Adrenal gland (tissue), 5 donors: ENCODE results near the gene FBXW7.

Source experiments
- CTCF ChIP-seq, 6 experiments: fragments of 450-650 bp in 4 of 6; fragments of 200-600 bp in 2 of 6; sonication (generic) in 1 of 6; IDR thresholded peaks; 1 replicate in 5 of 6; 2 replicates in 1 of 6; pipeline versions ENCODE4 v1.5.1 to v1.8.0; 2016 to 2021; ENCODE audit warnings: antibody characterized with exemption in 6 of 6, mild to moderate bottlenecking in 2 of 6, moderate library complexity in 1 of 6
- POLR2A ChIP-seq, 2 donors: fragments of 450-650 bp; IDR thresholded peaks; one replicate each; pipeline ENCODE4 v1.6.1; 2017; ENCODE audit warnings: antibody characterized with exemption in 2 of 2, mild to moderate bottlenecking in 2 of 2, moderate library complexity in 1 of 2
- donor health status: DM: no; HTN: no; CAD: no.

DNA sequence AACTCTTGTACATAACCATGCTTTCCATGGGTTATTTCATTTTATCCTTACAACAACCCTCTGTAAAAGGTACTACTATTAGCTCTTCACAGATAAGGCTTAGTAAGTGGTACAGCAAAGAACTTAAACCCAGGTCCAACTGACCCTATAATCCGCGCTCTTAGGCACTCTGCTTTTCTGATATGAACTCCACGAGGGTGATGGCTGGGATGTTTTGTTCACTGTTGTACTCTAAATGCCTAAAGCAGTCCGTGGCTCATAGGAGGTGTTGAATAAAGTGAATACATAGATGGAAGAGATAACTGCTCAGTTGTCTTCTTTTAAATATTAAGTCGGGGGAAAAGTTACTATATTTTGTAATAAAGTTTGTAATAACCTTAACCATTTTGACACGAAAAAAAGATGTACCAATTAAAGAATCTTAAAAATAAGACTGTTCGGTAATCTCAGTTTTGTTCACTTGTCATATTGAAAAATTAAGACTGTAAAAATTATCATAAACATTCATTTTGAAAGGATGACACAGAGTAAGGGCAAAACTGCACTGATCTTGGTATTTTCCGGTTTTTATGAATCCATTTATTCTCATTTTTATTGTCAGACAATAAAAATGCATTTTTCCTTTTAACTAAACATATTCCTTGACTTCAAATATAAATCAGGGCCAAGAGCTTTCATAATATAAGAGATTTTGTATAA, 166.5 kb downstream of the FBXW7 start:
- TF ChIP-seq CTCF (IDR thresholded peaks at IDR 0.05) (no peak), POLR2A (IDR thresholded peaks at IDR 0.05) (no peak)
